SU-DHL-6 (cell line): Measurements from ENCODE around the gene NRXN2.

Source experiments
- H2AFZ ChIP-seq: fragments of 200-600 bp; sonication (generic); 2 replicates; pipeline ENCODE4 v1.6.1; 2014; ENCODE audit warnings: low read depth, mild to moderate bottlenecking, moderate library complexity, mixed read lengths, antibody characterized with exemption, low read length; ENCODE audit not compliant: severe bottlenecking
- H3F3A ChIP-seq: fragments of 200-600 bp; shearing (Covaris generic); 2 replicates; pipeline ENCODE4 v1.6.0; 2016; ENCODE audit warnings: antibody characterized with exemption, mild to moderate bottlenecking; ENCODE audit not compliant: insufficient read depth
- H3K27ac ChIP-seq: fragments of 200-600 bp; sonication (generic); 2 replicates; pipeline ENCODE4 v1.5.1; 2016; ENCODE audit warnings: low read depth, mild to moderate bottlenecking, low read length, moderate library complexity, mixed read lengths
- H3K27me3 ChIP-seq: fragments of 200-600 bp; sonication (generic), shearing (Covaris generic); 2 replicates; pipeline ENCODE4 v1.6.0; 2014; ENCODE audit warnings: mild to moderate bottlenecking, low read length
- H3K36me3 ChIP-seq: fragments of 200-600 bp; sonication (generic); 2 replicates; pipeline ENCODE4 v1.6.1; 2014; ENCODE audit warnings: mild to moderate bottlenecking, low read length, mixed read lengths
- H3K4me2 ChIP-seq: fragments of 300-600, 200-600 bp; shearing (Covaris generic), sonication (generic); 2 replicates; pipeline ENCODE4 v1.6.0; 2014; ENCODE audit warnings: low read length, low read depth, mild to moderate bottlenecking; ENCODE audit not compliant: poor library complexity, severe bottlenecking
- H3K4me3 ChIP-seq: fragments of 200-600 bp; sonication (generic); 2 replicates; pipeline ENCODE4 v1.5.1; 2014; ENCODE audit warnings: antibody characterized with exemption, low read length, mild to moderate bottlenecking, mixed read lengths; ENCODE audit not compliant: insufficient read depth, poor library complexity, severe bottlenecking
- H3K79me2 ChIP-seq: fragments of 200-600 bp; sonication (generic); 2 replicates; pipeline ENCODE4 v1.6.1; 2014; ENCODE audit warnings: mild to moderate bottlenecking, low read length, moderate library complexity; ENCODE audit not compliant: insufficient read depth
- H3K9ac ChIP-seq: fragments of 200-600 bp; sonication (generic); 2 replicates; pipeline ENCODE4 v1.7.0; 2014; ENCODE audit warnings: mild to moderate bottlenecking, low read length
- H3K9me2 ChIP-seq: fragments of 200-600 bp; sonication (generic); replicated peaks from 2 replicates; pipeline ENCODE4 v1.6.1; 2014; ENCODE audit warnings: low read length; ENCODE audit not compliant: insufficient read depth
- H3K9me3 ChIP-seq: fragments of 200-600 bp; sonication (generic); 2 replicates; pipeline ENCODE4 v1.6.1; 2014; ENCODE audit warnings: low read length, mixed read lengths; ENCODE audit not compliant: insufficient read depth
- H4K20me1 ChIP-seq: fragments of 200-600 bp; sonication (generic); 2 replicates; pipeline ENCODE4 v1.6.1; 2014; ENCODE audit warnings: low read depth, mild to moderate bottlenecking, antibody characterized with exemption, low read length, moderate library complexity, mixed read lengths
- EZH2phosphoT487 ChIP-seq: fragments of 200-600 bp; sonication (generic), shearing (Covaris generic); conservative IDR thresholded peaks from 2 replicates; pipeline ENCODE4 v1.6.1; 2018; ENCODE audit warnings: mild to moderate bottlenecking, antibody characterized with exemption, low read length, moderate library complexity, mixed read lengths
- TF ChIP-seq, protein P1 (sequence below): fragments of 200-600 bp; sonication (generic); IDR thresholded peaks from one replicate; pipeline ENCODE4 v1.5.1; 2017; ENCODE audit warnings: antibody characterized with exemption, mild to moderate bottlenecking, low read length, moderate library complexity; ENCODE audit not compliant: insufficient read depth, poor library complexity, severe bottlenecking

NRXN2 gene

DNA sequence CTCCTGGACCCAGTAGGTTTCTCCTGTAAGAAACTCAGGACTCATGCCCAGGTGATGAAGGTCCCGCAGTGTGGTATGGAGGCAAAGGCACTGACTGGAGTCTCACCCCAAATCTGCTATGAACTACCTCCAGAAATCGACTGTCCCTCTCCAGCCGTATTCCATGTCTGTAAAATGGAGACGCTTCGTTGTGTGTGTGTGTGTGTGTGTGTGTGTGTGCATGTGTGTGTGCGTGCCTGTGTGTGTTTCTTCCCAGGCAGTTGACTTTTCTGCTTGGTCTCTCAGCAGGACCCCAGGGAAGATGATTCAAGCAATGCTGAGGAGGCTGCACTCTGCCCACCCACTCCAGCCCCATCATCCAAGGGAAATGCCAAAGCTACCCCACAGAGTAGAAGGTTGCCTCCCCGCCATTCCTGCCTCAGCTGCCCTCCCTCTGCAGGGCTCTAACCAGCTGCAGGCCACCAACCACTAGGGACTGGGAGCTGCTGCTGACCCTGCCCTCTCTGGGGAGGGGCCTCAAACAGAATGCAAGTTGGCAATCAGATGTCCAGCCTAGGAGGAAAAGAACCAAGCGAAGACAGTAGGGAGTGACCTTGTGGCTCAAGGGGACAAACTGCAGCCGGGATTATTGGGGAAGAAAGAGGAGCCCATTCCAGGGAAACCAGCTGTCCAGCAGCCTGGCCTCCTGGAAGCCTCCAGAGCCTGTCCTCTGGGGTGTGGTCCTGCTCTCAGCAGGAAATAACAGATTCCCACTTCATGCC, 75.8 kb downstream of the NRXN2 start:
- Histone ChIP-seq H2AFZ (no peak overlapping the region), H3K9me2 (no peaks in the 10 kb centered on the region), H3K9ac (no peak overlapping the region), H3K27ac (no peak overlapping the region), H3F3A (no peaks in the 10 kb centered on the region), H4K20me1 (no peaks in the 10 kb centered on the region; the same call in 1 of the 2 replicates), H3K4me2 (no peak overlapping the region), H3K79me2 (no peaks in the 10 kb centered on the region), H3K36me3 (no peaks in the 10 kb centered on the region), H3K4me3 (no peak overlapping the region), H3K27me3 (no peaks in the 10 kb centered on the region), H3K9me3 (no peaks in the 10 kb centered on the region)
- TF ChIP-seq EZH2phosphoT487, result no peak
- TF ChIP-seq, protein P1, sequence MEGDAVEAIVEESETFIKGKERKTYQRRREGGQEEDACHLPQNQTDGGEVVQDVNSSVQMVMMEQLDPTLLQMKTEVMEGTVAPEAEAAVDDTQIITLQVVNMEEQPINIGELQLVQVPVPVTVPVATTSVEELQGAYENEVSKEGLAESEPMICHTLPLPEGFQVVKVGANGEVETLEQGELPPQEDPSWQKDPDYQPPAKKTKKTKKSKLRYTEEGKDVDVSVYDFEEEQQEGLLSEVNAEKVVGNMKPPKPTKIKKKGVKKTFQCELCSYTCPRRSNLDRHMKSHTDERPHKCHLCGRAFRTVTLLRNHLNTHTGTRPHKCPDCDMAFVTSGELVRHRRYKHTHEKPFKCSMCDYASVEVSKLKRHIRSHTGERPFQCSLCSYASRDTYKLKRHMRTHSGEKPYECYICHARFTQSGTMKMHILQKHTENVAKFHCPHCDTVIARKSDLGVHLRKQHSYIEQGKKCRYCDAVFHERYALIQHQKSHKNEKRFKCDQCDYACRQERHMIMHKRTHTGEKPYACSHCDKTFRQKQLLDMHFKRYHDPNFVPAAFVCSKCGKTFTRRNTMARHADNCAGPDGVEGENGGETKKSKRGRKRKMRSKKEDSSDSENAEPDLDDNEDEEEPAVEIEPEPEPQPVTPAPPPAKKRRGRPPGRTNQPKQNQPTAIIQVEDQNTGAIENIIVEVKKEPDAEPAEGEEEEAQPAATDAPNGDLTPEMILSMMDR, result no peak

DNA sequence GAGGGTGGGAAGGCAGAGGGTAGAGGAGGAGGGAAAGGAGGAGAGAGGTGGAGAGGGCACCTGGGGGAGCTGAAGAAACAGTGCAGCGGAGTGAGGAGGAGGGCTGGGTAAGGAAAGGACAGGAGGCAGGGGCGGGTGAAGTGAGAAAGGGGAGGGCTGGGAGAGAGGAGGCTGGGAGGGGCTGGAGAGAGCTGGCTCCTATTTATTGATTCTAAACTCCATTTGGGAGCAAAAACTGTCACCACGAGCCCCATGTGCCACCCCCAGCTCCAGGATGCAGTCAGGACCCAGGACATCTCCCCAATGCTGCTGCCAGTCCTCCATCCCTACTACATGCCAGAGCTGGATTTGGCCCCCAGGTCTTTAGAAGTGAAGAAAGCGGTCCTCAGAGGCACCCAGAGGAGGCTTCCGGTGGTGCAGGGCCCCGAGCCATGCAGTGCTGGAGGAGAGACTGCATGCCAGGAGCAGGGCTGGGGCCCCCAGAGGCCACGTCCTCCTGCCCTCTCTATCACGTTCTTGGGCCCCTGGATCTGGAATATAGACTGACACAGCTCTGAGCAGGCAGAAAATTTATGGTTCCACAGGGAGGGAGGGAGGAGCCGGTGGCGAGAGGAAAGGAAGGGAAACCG, 78.2 kb downstream of the NRXN2 start:
- no peaks in the 10 kb centered on the region for H3K9me3 ChIP-seq
- TF ChIP-seq, protein P1, result no peak
- no peak for TF ChIP-seq EZH2phosphoT487
- no peak overlapping the region for H3K4me2 ChIP-seq
- no peaks in the 10 kb centered on the region for H3F3A ChIP-seq
- no peaks in the 10 kb centered on the region for H3K9me2 ChIP-seq
- no peaks in the 10 kb centered on the region for H3K27me3 ChIP-seq
- no peak overlapping the region for H3K4me3 ChIP-seq
- H4K20me1 ChIP-seq, result no peaks in the 10 kb centered on the region; the same call in 1 of the 2 replicates
- no peaks in the 10 kb centered on the region for H3K36me3 ChIP-seq
- no peaks in the 10 kb centered on the region for H3K79me2 ChIP-seq
- no peak overlapping the region for H3K9ac ChIP-seq
- no peak overlapping the region for H2AFZ ChIP-seq
- H3K27ac ChIP-seq, result no peak overlapping the region

DNA sequence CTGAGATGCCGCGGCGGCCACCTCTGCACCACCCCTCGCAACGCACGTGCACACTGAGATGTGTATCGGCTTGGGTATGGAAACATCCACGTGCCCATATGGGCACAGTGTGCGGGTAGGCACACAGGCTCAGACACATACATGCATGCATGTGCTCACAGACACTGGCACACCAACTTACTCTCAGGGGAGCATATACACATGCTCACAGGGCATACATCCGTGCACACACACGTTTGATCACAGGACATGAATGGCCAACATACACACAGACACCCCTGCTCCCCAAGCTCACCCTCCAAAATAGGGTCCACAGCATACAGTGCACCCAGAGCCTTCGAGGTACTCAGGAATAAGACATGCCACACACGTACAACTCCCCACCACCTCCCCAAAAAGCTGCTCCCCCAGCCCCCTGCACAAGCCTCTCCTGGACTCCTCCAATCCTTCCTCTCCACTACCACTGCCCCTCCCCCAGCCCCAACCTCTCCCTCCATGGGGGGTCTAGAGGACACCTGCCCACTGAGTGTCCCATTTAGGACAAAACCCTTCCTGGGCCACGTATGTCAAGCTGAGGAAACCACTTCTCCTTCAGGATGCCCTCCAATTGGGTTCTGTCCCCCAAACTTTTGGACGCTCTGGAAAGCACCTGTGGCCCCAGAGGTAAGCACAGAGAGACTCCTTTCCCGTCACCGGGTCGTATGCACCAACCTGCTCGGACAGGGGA, 78.9 kb downstream of the NRXN2 start:
- Histone ChIP-seq H3K9me2 (no peaks in the 10 kb centered on the region), H3K9ac (no peak overlapping the region), H3K9me3 (no peaks in the 10 kb centered on the region), H4K20me1 (no peaks in the 10 kb centered on the region; the same call in 1 of the 2 replicates), H3K36me3 (no peaks in the 10 kb centered on the region), H2AFZ (no peak overlapping the region), H3K4me2 (no peak overlapping the region), H3K27ac (no peak overlapping the region), H3F3A (no peaks in the 10 kb centered on the region), H3K79me2 (no peaks in the 10 kb centered on the region), H3K4me3 (no peak overlapping the region), H3K27me3 (no peaks in the 10 kb centered on the region)
- TF ChIP-seq, protein P1, result no peak
- no peak for TF ChIP-seq EZH2phosphoT487
